K562 (cell line): ENCODE data around the gene MON2. TPM values are rescaled to one million over a fixed set of nuclear protein-coding genes. Genes with fewer than 3 reads are reported as not detected.
A peak's percentile ranks its signal among the peaks of the same experiment; 100 is the strongest.

ENCODE experiments used
- CHD7 ChIP-seq: fragments of 200-600 bp; sonication (generic); IDR thresholded peaks from one replicate; pipeline ENCODE4 v1.6.1; 2012; ENCODE audit warnings: mild to moderate bottlenecking, low read depth, low read length, inconsistent platforms
- CREB1 ChIP-seq, 2 experiments: sonication (generic) in 1 of 2; formaldehyde crosslinking in 1 of 2; IDR thresholded peaks; 2 replicates each; pipeline versions ENCODE4 v1.6.1 to v1.8.0; 2012 to 2022; ENCODE audit warnings: inconsistent platforms in 1 of 2, mild to moderate bottlenecking in 1 of 2, missing genetic modification reagents in 1 of 2, moderate library complexity in 1 of 2
- ELK1 ChIP-seq: sonication (generic); formaldehyde crosslinking; IDR thresholded peaks from 2 replicates; pipeline ENCODE4 v1.8.1; 2022; ENCODE audit warnings: missing genetic modification reagents
- EP400 ChIP-seq: fragments of 450-650 bp; IDR thresholded peaks from 2 replicates; pipeline ENCODE4 v1.6.1; 2017; ENCODE audit warnings: antibody characterized with exemption, mild to moderate bottlenecking, moderate library complexity
- FOXJ2 ChIP-seq: fragments of 200-800 bp; sonication (Bioruptor generic); IDR thresholded peaks from 2 replicates; pipeline ENCODE4 v1.6.1; 2016; ENCODE audit warnings: missing genetic modification characterization, missing compliant biosample characterization
- ZKSCAN3 ChIP-seq: fragments of 250-450 bp; sonication (Bioruptor Pico); IDR thresholded peaks from 2 replicates; pipeline ENCODE4 v1.4.0; 2020
- ZNF512 ChIP-seq: IDR thresholded peaks from 2 replicates; pipeline ENCODE4 v1.6.1; 2016; ENCODE audit warnings: missing genetic modification characterization, missing compliant biosample characterization
- polyA plus RNA-seq, 8 experiments: library from polyadenylated mRNA; depleted of rRNA in 4 of 8; stranded (reverse) in 5 of 8; unstranded in 3 of 8; fragments of >200 nt; fragmentation: Nextera tagmentation in 2 of 8; fragmentation: Illumina TruSeq in 1 of 8; extraction: Ambion mirVana in 2 of 8; extraction: Trizol in 1 of 8; gene quantifications; 2 replicates each; pipeline versions ENCODE4 v1.2.1 to v1.2.3, GENCODE V29; 2011 to 2014; ENCODE audit warnings: inconsistent platforms in 1 of 8, missing spikeins in 1 of 8
- total RNA-seq, 7 experiments: library from RNA; depleted of rRNA in 6 of 7; stranded (reverse); fragments of >200 nt in 6 of 7; fragmentation: Illumina TruSeq in 2 of 7; extraction: Trizol in 2 of 7; gene quantifications; 2 replicates each; pipeline versions ENCODE4 v1.2.1 to v1.2.3, GENCODE V29; 2011 to 2021; ENCODE audit warnings: low replicate concordance in 1 of 7

Gene MON2
- total and polyA plus RNA-seq, 9 of the 15 experiments (the other 6 are each of a cell fraction or from before 2014, with no cell fraction given) = 3.6 to 31.6 (median 16.8) TPM

- TF ChIP-seq CHD7 = no peak
- TF ChIP-seq CREB1 (IDR thresholded peaks at IDR 0.05) = no peak
- TF ChIP-seq CREB1 (CRISPR knock-in tag; IDR thresholded peaks at IDR 0.05) = 0 out of 2 replicates have a peak, but pooled peaks have one; percentile 4
- no peak for TF ChIP-seq ZKSCAN3 (CRISPR knock-in tag)
- TF ChIP-seq FOXJ2 (tag) = no peak
- TF ChIP-seq ELK1 = no peak
- no peak for TF ChIP-seq EP400
- no peak for TF ChIP-seq ZNF512
These were observed 137.1 kb downstream of the MON2 start (continued) for GRCh38 chr12:62603811-62604098.
